Stimulated activated CD4-positive, alpha-beta T cell treated with anti-CD3 and anti-CD28 coated beads, TNF-alpha, amount 100 ng/mL, for 4 hours (primary cell): ENCODE data around the gene LIPC.

Source experiments
- DNase-seq, 3 experiments: peaks; one replicate each; pipeline ENCODE4 v3.0.0-alpha.2; 2020; ENCODE audit warnings: low read depth in 3 of 3

LIPC gene

DNA sequence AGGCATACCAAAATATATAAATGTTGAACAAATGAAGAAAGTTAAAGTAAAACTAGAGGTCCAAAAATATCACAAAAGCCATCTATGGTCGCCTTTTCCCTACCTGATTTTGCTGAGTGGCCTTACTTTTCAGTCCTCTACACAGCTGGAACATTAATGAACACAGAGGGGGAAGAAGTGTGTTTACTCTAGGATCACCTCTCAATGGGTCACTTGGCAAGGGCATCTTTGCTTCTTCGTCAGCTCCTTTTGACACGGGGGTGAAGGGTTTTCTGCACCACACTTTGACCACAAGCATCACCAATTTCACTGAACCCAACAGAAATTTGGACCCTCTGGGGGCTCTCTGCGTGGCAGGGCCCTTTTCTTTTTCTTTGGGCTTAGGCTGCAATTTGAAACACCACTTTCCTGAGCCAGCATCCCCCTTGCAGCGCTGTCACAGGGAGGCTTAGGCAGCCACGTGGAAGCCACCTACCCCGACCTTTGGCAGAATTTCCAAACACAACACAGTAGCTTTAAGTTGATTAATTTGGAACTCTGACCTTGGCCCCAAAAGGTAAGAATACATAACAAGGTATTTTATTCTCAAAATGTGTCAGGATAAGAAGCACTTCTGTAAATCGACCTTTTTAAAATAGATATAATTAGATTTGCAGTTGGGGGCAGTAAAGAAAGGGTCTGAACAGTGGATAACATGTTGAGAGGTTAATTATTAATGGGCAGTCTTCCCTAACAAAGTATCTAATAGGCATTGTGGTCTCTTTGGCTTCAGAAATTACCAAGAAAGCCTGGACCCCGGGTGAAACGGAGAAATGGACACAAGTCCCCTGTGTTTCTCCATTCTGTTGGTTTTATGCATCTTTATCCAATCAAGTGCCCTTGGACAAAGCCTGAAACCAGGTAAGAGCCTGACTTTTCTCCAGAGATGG, at the start of gene LIPC:
TSS of gene LIPC (plus strand) at position 771 of the 929 bp plus-strand sequence. CDS start at position 813, 42 bp downstream.
- no peak for DNase-seq

GRCh38 chr15:58383876-58384275, 47.9 kb upstream of the LIPC start:
- DNase-seq = no peak

DNA sequence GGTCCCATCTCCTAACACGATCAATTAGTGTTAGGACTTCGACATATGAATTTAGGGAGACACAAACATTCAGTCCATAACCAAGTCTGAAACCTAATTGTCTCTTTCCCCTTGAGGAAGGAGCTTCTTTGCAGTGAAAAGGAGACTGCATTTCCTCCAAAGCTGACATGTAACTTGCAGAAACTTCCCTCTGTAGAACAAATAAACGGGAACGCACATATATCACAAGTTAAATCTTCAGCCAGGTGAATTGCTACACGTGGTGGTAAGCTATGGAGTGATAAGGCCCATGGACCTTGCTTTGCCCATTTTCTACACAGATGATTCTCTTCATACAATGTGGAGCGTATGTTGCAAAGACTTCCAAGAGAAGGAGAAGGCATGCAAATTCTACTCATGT, 47.1 kb upstream of the LIPC start:
- no peak for DNase-seq

DNA sequence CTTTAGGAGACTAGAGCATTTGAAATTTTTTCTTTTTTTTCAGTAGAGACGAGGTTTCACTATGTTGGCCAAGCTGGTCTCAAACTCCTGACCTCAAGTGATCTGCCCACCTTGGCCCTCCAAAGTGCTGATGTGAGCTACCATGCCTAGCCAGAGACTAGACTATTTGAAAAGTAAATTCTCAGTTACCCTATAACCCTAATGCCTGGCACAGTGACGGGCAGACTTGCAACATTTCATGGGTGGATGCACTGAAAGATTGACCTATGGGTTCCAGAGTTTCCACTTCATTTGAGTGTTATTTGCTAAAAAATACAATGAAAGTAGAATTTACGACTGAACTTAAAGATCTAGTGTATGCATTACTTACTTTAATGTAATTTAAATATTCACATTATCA, 45.7 kb upstream of the LIPC start:
- DNase-seq = no peak

GRCh38 chr15:58386641-58387040, 45.1 kb upstream of the LIPC start:
- DNase-seq = no peak

DNA sequence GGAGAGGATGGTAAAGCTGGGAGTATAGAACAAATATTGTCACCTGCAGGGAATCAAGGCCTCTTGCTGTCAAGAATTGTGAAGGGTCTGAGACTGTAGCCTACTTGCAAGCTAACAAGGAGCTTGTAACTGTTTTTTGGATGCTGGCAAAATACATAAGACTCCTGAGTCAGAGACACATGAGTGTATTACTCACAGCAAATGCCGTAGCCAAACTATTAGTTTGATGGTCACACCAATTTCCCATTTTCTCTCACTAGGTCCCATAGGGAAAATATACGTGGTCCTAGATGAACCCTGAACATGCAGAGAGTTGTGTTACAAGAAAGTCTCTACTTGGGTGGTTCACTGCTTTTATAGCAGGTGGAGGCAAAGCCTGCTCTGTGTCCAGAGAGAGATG, 44.7 kb upstream of the LIPC start:
- no peak for DNase-seq

DNA sequence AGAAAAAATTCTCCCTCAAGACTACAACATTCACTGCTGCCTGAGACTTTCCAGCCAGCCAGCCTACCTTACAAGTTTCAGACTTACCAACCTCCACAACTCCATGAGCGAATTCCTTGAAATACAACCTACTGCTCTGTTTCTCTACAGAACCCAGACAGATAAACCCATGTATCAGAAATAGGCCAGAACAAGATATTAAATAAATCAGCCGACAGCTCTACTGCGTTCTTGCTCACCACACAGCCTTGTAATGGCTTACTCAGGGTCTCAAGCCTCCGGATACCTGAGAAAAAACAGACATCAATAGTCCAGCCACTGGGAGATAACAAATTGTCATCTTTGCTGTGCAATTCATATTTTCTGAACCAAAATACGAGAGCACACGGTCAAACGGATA, 43.6 kb upstream of the LIPC start:
- no peak for DNase-seq

DNA sequence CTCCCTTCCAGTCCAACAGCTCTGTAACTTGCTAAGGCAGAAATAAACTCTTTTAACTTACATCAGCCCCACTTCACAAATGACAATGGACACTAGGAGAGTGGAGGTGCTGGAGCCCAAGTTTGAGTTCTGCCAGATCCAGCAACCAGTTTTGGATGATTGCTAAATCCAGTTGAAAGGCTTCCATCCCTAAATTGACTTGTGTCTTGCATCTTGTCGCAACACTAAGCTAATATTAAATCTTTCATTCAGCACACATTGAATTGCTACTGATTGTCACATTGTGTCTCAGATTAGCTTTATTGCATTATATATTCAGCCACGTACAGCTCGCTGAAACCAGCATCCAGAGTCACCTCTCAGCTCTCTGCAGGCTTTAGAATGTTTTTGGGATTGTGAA, 41.7 kb upstream of the LIPC start:
- no peak for DNase-seq

DNA sequence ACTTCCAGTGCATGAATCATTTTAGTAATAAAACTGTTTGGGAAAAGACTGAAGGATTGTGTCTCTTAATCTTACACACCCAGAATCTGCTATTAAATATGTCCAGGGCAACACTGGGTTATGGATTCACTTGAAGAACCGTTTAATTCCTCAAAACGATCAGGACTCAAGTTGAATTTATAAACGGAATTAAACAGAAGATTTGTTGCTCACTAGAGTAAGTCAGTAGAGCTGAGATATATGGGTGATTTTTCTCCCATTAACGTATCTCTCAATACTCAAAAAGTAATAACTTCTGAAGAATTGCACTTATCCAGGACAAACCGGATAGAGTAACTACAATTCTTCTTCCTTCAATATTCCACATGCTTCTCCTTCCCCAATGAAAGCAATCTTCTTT, 41.1 kb upstream of the LIPC start:
- no peak for DNase-seq

DNA sequence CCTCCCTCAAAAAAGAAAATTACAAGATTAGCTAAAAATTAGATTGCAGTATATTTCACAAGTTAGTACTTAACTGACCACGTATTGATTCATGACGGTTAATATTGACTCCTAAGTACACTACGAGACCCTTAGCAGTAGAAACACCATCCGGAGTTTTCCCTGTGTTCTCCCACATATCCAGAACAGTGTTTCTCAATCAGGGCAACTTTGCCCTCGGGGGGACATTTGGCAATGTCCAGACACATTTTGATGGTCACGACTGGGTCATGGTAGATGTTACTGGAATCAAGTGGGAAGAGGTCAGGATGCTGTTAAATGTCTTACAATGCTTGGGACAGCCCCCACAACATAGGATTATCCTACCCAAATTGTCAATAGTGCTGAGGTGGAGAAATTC, 40.7 kb upstream of the LIPC start:
- no peak for DNase-seq

GRCh38 chr15:58392141-58392540, 39.6 kb upstream of the LIPC start:
- DNase-seq = no peak

DNA sequence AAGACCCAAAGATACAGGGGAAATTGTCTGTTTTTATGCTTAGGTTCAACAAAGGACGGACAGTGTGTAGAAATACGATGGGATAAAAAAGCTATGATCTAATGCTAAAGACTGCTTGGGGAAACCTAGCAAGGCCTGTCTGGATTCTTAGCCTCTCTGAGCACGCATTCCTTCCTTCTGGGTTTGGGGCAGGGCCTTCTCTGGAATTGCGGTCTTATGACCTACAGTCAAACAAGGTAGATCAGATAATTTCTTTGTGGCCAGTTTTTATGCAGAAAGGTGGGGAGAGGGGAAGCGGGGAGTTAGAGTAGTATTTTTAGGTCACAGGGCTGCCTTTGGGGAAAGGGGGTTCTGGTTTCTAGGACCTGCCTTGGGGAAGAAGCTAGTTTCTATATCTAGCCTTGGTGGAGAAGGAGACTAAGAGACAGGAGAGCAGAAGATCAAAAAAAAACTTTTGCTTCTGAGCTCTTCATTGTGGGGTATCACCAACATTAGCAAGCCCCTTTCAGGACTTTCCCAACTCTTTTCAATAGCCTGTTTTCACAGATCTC, 39.1 kb upstream of the LIPC start:
- DNase-seq = no peak

DNA sequence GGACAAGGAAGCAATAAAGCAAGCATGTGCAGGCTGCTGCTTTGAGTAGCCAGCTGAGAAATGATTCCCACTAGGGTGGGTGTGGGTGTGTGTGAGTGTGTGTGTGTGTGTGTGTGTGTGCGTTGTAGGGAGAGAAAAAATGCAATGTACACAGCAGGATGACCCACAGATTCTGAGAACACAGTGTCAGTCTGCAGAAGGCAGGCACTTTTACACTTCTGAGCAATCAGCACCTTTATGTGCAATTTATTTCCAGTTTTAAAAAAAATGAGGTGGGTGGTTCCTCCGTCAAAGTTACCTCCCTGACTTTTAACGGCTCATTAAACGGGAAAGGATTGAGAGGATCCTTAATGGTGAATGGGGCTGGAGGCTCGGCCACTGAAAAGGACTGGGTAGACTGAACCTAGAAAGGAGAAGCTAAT, 38.5 kb upstream of the LIPC start:
- no peak for DNase-seq

DNA sequence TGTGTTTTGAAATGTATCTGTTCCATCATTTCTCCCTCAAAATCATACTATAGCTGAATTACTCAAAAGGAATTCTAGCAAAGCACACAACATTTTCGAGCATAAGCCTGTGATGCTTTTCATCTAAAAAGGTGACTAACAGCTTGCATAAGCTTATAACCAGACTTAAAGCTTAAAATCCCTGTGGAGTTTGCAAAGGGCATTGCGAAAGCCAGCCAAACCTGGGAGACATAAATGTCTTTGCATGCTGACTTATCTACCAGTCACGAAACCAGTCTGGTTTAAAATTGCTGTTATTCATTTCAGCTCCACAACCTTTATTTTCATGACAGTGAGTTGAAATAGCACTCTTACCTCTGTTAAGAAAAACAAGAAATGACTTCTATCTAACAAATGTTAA, 35.6 kb upstream of the LIPC start:
- no peak for DNase-seq

GRCh38 chr15:58398071-58398470, 33.7 kb upstream of the LIPC start:
- DNase-seq = no peak

DNA sequence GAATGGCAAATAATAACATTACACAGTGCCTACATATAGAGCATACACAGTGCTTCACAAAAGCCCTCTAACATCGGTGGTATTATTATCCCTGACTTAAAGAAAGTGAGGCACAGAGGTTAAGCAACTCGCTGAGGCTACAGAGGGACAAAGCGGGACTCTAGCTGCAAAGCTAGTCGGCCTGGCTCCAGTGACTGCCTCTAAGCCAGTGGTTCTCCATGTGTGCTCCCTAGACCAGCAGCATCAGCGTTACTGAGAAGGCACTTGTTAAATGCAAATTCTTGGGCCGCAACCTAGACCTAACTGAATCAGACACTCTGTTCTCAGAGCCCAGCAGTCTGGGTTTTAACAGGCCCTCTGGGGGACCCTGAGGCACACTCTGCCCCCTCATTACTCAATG, 33.1 kb upstream of the LIPC start:
- DNase-seq = no peak

GRCh38 chr15:58399739-58400138, 32.1 kb upstream of the LIPC start:
- DNase-seq = no peak

GRCh38 chr15:58401276-58401675, 30.5 kb upstream of the LIPC start:
- no peak for DNase-seq

GRCh38 chr15:58401991-58402649, 29.7 kb upstream of the LIPC start:
- DNase-seq = no peak

- DNase-seq = no peak
Measured at GRCh38 chr15:58403581-58403980, 28.2 kb upstream of the LIPC start.

- DNase-seq = no peak
Measured at GRCh38 chr15:58404020-58404419, 27.8 kb upstream of the LIPC start.

DNA sequence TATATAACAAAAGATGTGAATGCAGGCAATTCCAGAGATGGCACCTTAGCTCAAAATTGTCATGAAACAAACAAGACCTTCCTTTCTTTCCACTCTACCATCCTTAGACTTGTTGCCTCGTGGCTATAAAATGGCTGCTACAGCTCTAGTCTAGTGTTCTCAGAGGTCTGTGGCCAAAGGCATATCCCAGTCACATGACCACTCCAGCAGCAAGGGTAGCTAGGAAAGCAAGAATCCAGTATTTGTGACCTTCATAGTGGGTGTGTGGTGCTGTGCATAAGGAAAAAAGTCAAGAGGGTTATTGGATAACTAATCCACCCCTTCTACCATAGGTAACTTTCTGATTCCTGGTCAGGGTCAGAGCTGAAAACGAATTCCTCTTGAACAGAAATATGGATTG, 27.1 kb upstream of the LIPC start:
- DNase-seq = no peak

DNA sequence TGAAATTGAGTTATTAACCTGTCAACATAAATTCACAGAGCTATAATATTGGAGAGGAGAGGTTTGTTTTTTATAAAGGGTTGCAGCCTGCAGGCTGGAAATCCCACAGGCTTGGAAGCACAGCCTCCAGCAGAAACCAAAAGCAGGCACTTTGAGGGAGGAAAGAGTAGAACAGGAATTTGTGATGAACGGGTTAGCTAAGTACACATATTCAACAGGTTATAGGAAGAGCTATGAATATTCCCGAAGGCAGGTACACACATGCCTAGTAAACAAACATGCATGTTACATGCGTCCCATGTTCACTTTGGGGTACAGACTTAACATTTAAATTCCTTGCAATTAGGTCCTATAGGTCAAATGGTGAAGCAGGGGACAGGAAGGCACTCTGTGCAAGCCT, 25.9 kb upstream of the LIPC start:
- no peak for DNase-seq
